Hindlimb muscle (tissue), 1 donor: ENCODE data around the gene CNTFR. TPM values are rescaled to one million over a fixed set of nuclear protein-coding genes. Genes with fewer than 3 reads are reported as not detected.

ENCODE experiments used
- DNase-seq: peaks from one replicate; pipeline ENCODE4 v3.0.0-alpha.2; 2013
- polyA plus RNA-seq: library from polyadenylated mRNA; unstranded; fragments of 120-200 nt; gene quantifications from one replicate; pipeline ENCODE4 v1.2.1, GENCODE V29; 2013; ENCODE audit not compliant: insufficient read length

Gene CNTFR
- polyA plus RNA-seq, 1 donor = 53.8 TPM

DNA sequence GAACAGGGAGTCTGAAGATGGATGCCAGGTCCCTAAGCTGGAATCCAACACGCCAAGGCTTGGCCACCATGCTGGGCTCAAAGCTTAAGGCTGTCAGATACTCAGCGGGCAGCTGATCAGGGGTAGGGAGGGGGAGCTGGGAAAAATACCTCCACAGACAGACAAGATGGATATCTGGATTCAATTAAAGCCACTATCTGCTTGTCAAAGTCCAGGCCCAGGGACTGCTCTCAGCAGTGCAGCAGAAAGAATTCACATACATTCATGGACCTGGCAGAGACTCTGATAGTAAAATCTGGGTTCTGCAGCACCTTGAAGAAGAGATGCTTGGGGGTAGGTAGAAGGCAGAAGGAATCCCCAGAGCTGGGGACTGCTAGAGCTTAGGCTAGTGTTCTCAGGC lies 25.6 kb upstream of the CNTFR start:
- DNase-seq = no peak

DNA sequence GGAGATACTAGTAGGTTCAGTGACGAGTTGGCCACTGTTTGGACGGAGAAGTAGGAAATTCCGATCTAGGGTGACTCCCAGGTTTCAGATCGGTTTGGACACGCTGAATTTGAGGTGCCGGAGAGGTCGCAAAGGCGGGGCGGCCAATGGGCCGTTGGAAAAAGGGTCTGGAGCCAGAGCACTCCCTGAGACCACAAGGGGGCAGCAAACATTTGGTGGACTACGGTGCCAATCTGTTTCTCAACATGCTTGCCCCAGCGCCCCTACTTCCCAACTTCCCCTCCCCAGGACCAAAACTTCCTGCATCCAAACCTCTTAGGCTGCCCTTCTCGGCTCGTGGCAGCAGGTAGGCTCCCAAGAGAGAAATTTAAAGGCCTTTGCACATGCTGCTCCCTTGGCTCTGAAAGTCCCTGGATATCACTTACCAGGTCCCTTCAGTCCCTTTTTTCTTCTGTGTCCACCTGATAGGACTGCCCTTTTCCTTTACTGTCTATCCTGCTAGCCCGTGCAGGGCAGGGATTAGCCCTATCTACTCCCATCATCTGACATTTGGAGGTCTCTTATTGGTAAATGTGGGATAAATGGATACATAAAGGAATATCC lies 23.4 kb upstream of the CNTFR start:
- peak; percentile 83 for DNase-seq

DNA sequence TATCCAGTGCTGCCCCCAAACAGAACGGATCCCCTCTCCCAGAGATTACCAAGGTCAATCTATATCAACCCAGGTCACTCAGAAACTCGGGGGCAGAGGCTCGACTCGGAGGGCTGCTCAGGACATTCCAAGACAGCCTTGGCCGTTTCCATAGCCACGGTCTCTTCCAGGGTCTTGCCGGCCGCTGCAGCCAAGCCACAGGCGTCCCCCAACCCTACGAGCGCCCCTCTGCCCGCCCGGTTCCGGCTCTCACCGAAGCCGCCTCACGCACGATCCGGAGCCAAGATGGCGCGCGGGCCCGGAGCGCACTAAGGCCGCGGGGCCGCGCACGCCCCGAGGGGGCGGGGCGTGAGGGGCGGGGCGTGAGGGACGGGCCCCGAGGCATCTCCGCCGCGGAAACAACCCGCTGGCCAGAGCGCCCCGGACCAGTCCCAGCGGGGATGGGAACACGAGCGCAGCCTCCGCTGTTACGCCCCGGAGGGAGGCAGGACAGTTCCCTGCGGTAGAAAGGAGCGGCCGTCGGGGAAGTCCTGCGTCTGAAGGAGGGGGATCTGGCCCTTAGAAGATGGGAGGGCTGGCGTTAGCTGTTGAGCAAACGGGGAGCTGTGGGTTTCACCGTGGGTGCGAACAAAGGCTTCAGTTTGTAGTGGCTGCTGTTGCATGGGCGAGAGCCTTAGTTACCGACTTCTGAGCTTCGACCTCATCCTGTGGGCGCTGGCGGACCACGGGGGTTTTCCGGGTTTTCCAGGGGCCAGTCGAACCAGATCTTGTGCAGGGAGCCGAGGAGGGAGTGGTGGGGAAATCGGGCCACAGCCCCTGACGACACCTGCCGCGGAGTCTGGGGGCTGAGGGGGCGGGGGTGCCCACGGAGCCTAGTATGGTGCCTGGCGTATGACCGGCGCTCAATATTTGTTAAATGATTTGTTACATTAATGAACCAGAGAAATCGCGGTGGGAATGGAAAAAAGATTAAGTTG lies 22.6 kb upstream of the CNTFR start, which contains the start of gene RPP25L:
Gene RPP25L (minus strand): TSS at position 287 of the 977 bp plus-strand sequence. CDS start 801 bp downstream, outside the sequence.
- peak; percentile 95 for DNase-seq

DNA sequence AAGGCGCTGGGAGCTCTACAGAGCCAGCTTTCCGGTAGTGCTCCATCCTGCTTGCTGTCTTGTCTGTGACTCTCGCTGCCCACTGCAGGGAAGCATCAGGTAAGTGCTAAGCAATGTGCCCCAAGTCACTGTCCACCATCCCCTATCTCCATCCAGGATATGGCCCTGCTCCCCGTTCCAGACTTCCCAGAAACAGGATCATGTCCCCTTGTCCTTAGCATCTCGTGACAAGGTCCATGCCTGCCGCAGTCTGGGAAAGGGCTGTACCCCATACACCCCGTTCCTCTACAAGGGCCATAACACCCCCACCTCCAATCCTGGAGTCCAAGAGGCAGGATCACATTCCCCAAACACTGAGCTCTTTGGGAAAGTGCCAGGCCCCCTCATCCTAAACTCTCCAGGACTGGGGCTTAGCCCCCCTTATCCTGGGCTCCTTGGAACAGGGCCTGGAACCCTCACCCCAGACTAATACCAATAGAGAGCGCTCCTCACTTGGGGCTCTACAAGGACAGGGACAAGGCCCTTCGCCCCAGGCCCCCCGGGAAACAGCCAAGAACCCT lies 21.8 kb upstream of the CNTFR start:
- peak; percentile 34 for DNase-seq

DNA sequence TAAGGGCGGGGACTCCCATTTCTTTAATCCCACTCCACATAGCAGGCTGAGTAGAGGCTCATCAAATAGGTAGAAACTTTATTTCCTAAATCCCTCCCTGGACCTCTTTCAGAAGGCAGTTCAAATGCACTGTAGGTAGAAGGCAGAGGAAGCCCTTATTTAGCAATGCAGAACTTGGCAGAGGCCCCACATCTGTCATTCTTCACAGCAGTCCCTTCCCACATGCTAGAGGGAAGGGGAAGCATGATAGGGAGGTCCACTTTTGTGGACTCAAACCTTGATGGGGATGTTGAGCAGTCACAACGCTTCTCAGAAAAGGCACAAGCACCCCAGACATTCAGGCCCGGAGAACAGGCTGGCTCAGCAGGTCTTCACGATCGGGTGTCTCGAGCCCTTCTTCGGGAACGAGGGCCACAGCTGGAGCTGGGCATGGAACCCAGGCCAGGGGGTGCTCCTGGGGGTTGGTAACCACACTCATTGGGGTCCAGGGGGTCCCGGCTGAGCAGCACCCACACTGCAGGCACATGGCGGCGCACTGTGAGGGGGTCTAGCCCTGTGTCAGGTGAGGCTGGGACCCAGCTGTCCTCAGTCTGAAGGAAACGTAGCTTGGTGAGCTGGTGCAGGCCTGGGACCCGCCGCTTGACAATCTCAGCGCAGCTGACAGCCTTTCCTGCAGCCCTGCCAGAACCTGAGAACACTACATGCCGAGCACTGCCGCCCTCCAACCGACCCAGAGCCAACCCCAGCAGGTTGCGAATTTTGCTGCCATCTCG lies 21.1 kb upstream of the CNTFR start:
- DNase-seq = no peak

DNA sequence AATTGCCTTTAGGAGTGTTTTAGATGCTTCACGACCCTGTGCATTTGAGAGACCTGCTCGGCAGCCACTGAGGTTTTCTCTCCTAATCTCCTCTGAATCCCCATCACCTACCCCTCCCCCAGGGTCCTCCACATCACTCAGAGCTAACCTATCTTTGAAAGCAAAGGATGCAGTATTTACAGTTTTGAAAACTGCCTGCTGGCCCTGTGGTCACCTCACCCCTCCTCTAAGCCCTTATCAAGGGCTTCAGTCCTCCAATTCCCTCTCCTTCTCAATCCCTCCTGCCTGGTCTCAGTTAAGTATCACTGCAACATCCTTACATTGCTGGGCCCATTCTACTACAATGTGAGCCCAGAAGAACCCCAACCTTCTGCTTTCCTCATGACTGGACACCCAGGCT lies 17.8 kb upstream of the CNTFR start:
- no peak for DNase-seq

DNA sequence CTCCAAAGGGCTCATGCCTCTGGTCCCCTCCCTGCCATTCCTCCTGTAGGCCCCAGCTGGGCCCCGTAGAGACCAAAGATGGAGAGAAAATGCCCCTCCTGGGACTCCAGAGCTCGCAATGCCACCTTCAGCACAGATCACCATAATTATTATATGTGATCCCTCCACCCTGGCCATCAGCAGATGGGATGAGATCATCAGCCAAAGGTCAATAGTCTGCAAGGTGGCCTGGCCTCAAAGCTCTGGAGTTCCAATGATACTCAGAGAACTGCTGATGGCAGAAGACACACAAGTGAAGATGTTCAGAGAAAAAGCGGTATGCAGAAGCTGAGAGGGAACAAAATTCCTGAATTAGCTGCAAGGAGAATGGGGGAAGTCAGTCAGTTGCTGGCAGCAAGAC lies 17.4 kb upstream of the CNTFR start:
- DNase-seq = no peak

DNA sequence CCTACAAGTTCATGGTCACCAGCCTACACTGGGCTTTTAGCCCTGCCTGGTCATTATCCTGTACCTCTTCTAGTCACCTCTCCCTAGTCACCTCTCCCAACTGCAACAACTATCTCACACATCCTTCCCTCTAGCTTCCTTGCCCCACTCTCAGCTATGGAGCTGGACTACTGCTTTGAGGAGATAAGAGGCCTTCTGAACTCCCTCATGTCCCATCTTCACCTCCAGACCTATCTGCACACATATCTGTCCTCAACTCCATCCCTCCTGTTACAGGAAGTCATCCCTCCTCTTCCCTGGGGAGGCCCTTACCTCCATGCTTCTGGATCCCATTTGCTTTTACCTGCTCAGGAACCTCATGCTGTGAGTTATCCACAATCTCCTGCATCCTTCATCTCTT lies 16.7 kb upstream of the CNTFR start:
- DNase-seq = no peak

DNA sequence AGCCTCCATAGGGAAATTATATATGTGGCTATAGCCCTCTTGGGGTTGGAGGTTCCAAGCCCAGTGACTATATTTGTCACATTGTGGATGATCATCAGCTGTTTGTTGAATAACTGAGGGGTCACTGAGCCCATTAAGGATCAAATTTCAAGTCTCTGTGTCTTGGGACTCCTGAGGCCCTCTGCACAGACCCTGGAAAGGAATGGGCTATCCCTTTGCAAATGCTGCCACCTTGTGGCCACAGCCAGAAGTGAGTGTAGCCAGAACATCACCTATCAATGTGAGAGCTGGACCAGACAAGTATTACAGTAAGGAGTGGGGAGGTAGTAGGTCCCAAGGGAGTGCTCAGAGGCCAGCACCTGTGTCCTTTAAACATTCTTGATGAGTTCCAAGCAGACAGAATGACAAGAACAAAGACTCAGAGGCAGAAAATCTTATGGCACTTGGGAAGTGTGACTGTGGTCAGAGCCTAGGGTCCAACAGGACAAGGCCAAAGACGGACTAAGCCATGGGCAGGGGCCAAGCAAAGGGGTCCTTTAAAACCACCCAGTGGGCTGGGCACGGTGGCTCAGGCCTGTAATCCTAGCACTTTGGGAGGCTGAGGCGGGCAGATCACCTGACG lies 14.2 kb upstream of the CNTFR start:
- peak; percentile 82 for DNase-seq

DNA sequence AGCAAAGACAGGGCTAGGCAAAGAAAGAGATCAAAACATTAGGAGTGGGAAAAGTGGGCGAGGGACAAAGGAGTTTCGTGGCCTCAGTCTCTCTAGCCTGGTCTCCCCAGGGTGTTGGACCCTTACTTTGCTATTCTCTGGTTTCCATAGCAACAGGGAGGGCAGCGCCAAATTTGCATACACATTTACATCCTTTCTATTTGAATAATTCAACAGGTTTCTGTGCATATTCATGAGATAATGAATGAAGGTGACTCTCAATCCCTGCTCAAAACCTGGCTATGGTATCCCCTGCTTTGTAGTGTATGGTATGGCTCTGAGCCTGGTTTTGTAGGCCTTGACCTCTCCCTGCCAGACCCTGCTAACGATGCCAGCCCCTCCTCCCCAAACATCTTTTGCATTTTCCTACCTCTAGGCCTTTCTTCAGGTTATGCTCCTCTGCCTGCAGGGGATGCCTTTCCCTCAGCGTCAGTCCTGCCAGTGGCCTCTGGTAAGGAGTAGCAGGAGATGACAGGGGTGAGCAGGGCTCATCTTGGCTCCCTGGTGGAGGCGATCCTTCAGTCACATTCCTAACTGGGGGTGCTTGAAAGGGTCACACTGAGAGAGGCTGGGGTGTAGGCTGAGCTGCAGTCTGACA lies 12.5 kb upstream of the CNTFR start:
- DNase-seq = no peak

DNA sequence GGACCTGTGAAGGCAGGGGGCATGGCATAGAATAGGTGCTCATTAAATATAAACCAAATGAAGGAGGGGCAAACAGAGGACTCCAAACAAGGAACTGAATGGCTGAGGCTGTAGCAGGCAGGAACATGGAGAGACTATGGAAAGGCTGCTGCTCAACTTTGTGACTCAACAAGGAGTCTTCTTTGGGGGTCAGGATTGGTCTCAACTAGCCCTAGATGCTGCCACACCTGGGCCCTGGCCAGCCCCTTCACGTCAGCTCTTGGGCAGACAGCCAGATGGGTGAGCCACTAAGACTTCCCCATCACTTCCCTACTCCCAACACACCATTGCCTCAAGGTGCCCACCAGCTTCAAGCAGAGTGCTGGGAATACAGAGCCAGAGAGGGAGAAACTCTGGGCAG lies 11.4 kb upstream of the CNTFR start:
- no peak for DNase-seq

DNA sequence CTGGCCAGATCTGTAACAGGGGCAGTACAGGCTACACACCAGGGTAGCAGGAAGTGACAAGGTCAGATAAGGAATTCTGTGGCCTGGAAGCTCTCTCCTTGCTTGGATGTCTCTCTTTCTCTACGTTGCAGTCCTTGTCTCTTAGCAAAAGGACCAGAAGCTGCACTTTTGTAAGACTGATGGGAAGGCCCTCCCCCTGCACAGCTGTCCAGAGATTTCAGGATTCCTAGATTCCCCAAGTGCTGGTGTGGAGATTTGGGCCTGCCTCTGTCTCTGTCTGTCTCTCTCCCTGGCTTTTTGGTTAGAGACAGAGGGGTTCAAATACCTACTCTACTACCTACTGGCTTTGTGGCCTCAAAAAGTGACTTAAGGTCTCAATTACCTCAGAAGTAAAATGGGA lies 10.0 kb upstream of the CNTFR start:
- DNase-seq = no peak

DNA sequence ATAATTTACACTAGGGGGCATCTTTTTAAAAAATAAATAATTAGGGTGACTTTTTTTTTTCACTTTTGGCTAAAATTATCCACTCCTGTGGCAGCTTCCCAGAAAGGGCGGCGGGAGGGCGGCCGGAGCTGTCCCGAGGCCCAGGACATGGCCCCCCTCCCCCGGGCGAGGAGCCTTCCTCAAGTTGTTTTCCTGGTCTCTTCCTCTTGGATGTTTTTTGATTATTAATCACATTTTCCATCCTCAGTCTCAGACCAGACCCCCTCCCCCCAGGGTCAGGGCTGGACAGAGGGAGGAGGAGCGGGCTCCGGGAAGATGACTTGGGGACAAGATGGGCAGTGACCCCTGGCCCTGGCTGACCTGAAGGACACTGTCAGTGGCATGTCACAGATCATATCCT lies 4.7 kb upstream of the CNTFR start:
- DNase-seq = no peak

DNA sequence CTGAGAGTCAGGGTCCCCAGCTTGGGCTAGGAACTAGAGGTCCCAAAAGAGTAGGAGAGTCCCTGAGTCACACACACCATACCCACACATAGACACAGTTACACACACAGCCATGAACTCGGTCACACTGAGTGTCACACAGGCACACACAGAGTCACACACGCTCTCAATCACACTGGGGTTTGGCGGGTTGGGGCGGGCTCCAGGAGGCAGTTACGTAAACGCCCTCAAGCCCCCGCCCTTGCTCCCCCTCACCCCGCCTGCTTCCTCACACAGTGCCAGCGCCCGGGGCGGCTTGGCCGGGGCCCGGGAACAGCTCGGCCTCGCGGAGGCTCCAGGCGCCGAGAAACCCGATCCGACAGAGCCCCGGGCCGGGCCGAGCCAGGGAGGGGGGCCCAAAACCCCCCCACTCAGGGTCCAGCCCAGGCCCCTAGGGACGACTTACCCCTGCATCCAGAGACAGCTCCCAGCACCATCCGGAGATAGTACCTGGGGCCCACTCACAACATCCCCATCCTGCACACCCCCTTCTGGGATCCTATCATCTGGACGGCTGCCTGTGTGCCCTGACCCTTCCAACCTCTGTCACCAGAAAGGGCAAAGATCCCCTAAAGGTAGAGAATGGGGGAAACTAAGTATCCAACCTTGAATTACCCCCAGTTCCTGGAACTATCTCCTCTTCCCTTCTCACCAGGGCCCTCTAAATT lies 3.5 kb upstream of the CNTFR start:
- peak; percentile 77 for DNase-seq

DNA sequence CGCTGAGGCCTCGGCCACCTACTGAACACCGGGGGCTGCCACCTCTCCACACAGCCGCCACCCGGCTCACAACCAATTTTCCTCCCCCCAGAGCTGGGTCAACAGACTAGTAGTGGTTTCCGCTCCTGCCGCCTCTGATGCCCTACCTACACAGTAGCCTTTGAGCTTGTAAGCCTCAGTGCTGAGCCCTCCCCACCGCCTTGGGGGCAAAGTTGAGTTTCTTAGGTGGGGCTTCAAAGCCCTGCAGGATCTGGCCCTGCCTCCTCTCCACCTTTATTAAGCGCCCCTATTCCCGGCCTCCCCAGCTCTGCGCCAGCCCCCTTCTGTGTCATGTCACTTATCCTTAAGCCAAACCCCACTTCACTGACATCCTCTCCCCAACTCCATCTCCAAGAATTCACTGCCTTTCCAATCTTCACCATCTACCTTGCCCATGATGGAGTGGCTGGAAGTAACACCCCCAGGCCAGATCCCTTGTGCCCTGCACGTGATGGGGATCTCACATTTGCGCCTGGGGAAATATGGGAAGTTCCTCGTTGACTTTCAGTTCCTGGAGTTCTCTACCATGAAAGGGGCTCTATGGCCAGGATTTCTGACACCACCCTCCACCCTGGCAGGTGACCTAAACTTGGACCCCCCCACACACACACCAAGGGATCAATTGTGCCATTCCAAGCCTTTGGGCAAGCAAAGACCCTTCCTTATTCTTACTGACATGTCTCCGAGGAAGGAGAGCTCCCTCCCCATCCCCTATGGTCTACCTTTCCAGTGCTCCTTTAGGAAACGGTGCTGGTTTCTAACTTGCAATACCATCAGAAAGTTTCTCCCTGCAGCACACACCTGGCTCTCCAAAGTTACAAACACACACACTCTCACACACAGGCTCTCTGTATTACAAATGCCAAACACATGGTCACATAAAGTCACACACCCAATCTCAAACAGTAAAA lies 2.7 kb upstream of the CNTFR start:
- no peak for DNase-seq

DNA sequence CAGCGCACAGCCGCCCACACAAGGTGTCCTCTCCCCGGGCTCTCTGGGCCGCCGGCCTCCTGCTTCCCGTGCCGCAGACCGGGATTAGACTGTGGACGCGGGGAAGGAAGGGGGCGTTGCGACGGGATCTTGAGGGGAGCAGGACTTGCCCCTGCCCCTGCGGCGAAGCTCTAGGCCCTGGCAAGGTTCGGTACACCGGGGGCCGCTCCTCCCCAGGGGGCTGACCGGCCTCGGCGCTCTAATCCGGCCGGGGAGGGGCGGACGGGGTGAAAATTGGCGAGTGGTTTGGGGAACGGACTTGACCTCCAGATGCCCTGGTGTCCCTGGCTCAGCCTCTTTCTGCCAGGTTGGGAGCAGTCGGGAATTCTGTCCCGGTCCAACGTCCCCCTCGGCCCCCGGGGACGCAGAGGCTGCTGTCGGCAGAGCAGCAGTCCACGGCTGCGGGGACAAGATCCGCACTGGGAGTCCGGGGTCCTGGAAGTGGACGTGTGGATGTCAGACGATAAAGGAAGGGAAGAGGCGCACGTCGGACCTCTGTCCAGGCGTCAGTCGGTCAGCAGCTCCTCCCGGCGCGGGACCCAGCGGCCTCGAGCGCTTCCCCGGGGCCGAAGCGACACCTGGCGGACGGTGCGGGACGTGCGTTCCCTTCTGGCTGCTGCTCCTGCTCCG lies 1.9 kb upstream of the CNTFR start:
- DNase-seq = peak; percentile 89

DNA sequence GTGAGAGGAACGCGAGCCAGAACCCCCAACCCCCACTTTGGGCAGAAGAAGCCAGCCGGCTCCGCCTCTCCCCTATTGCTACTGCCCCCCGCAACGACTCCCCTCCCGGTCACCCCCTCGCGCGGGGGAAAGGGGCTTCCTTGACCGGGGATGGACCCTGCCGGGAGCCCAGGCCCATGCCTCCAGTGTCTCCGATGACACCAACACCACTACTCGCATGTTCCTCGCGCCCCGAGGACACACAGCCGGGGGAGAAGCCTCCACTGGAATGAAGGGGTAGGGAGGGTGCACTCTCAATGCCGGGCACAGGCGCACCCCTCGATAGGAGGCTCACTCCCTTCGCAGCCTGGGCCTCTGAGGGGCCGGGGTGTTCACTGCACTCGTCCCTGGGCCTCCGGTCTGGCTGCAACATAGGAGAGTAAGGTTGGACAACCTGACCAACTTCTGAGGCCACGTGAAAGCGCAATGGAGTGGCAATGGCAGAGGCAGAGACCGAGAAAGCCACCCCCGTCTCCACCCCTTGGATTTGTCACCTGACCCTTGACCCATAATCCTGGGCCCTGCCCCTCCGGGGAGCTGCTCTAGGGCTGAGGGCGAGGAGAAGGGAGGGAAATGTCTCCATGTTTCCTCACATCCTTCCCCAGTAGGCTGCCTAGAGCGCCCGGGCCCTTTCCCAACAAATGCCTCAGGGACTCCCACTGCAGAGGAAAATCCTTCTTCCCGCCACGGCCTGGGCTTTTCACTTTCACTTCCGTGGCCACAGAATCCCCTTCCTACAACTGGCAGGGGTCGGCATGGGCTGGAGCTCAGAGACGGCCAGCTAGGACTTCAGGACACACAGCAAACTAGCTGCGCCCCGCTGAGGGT lies 1.1 kb upstream of the CNTFR start:
- DNase-seq = no peak
